ENCODE data around the gene DRD4.

GRCh38 chr11:606245-606644 lies 30.8 kb upstream of the DRD4 start:
- no peak for TF ChIP-seq CTCF (IDR thresholded peaks at IDR 0.05)
- no peak for TF ChIP-seq ESRRA (IDR thresholded peaks at IDR 0.05; ENCODE audit: borderline replicate concordance, low read length)
- no peak for TF ChIP-seq RCOR1 (IDR thresholded peaks at IDR 0.05; ENCODE audit: low read depth, low read length)
- TF ChIP-seq MAFK (IDR thresholded peaks at IDR 0.05; ENCODE audit: partially characterized antibody): no peak
- TF ChIP-seq TP53 (CRISPR knock-in tag; IDR thresholded peaks at IDR 0.05): no peak
- no peak for TF ChIP-seq FOSL2 (IDR thresholded peaks at IDR 0.05)
- TF ChIP-seq FOSL2 (CRISPR knock-in tag; IDR thresholded peaks at IDR 0.05): no peak
- no peak for TF ChIP-seq EP300 (IDR thresholded peaks at IDR 0.05)
- TF ChIP-seq SREBF2 (IDR thresholded peaks at IDR 0.05): no peak

All from A549 (cell line).